GM19438 (cell line): Measurements from ENCODE around the gene PCSK1N.
"Not testable (repeated sequence)": the region's sequence is repeated elsewhere in the genome, so short reads cannot be mapped to it uniquely, and the experiment has no call there.

ENCODE experiments used
- ATAC-seq: cut with Tn5 transposase; IDR thresholded peaks from one replicate; pipeline ENCODE4 v1.9.1; 2021; ENCODE audit warnings: low read depth; ENCODE audit not compliant: unreplicated experiment

Gene PCSK1N, protein sequence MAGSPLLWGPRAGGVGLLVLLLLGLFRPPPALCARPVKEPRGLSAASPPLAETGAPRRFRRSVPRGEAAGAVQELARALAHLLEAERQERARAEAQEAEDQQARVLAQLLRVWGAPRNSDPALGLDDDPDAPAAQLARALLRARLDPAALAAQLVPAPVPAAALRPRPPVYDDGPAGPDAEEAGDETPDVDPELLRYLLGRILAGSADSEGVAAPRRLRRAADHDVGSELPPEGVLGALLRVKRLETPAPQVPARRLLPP

DNA sequence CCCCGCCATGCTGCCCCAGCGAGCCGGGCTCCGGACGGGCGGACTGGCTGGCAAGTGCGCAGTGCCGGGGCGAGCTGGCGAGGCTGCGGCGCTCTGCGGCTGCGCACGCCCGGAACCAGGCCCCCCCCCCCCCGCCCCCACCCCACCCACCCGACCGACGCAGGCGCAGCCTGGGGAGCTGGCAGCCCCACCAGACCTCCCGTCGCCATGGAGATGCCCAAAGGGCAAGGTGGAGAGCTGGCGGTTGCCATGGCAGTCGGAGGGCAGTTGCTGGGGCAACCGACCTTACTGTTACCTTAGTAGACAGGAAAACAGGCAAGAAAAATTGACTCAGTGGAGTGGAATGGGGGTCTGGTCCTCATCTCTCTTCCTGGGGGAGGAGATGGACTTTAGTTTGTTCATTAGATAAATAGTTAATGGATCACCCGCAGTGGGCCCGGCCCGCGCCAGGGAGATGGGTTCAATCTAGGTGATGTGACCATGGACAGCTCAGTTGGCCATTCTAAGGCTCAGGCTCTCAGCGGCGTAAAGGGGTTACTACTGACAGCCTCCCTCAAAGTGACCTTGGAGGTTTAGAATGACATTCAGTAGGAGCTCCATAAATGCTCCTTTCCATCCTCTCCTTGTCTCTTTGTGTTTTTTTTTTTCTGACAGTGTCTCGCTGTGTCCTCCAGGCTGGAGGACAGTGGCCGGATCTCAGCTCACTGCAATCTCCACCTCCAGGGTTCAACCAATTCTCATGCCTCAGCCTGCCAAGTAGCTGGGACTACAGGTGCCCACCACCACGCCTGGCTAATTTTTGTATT is at the start of gene PCSK1N:
Gene PCSK1N (minus strand): TSS at position 87 of the 806 bp plus-strand sequence. CDS start 78 bp downstream, at position 9.
- no peak for ATAC-seq

DNA sequence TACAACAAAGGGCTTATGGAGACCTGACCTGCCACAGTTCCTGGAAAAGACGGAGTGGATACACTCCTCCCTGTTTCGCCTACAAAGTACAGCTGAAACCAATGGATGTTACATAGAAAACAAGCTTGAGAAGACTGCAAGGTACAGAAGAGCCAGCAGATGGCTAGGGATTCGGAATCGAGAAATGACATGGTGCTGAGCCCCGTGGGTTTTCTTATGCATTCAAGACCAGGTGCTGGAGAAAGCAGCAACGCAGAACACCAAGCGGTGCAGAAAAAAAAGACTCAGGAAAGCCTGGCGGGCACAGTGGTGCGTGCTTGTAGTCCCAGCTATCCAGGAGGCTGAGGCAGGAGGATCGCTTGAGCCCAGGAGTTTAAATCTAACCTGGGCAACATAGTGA is 48.3 kb upstream of the PCSK1N start:
- ATAC-seq = no peak

DNA sequence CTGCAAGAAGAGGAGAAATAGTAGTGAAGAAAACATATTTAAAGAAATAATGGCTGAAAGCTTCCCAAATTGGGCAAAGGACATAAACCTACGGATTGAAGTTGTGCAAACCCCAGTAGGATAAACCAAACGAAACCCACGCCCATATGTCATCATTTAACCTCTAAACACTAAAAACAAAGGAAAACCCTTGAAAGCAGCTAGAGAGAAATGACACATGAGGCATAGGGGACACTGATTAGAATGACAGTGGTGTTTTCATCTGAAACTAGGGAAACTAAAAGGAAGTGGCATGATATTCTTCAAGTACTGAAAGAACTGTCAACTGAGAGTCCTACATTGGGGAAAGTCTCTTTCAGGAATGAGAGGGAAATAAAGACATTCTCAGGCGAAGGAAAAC is 41.5 kb upstream of the PCSK1N start:
- not testable (repeated sequence) for ATAC-seq

DNA sequence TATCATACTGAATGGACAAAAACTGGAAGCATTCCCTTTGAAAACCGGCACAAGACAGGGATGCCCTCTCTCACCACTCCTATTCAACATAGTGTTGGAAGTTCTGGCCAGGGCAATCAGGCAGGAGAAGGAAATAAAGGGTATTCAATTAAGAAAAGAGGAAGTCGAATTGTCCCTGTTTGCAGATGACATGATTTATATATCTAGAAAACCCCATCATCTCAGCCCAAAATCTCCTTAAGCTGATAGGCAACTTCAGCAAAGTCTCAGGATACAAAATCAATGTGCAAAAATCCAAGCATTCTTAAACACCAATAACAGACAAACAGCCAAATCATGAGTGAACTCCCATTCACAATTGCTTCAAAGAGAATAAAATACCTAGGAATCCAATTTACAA is 36.6 kb upstream of the PCSK1N start:
- not testable (repeated sequence) for ATAC-seq

DNA sequence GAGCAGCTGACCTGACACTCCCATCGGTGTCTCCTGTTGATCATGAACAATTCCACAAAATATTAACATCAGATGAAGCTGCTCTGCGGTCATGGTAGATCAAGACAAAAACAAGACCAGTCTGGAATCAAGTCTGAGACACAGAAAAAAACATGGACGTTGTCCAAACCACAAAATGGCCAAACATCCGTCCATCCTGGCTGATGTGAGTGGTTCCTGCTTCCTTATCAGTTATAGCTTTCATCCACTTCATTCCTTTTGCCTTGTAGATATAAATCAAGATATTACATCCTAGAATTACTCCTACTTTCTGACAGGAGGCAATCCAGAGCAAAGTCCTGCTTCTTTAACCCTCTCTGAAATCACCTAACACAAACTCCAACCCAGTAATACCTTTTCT is 28.8 kb upstream of the PCSK1N start:
- no peak for ATAC-seq

DNA sequence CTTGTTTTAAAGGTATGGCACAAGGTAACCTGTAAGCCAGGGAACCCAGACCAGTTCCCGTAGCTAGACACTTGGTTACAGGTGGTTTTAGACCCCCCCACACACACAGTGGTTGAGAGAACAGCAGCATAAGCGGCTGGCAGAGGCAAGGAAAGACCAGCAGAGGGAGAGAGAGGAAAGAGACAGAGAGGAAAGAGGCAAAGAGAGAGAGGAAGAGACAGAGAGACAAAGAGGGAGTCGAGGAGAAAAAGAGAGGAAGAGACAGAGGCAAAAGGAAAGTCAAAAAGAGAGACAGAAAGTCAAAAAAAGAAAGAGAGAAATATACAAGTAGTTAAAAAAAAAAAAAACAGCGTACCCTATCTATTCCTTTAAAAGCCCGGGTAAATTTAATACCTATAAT is 19.5 kb upstream of the PCSK1N start:
- no peak for ATAC-seq

DNA sequence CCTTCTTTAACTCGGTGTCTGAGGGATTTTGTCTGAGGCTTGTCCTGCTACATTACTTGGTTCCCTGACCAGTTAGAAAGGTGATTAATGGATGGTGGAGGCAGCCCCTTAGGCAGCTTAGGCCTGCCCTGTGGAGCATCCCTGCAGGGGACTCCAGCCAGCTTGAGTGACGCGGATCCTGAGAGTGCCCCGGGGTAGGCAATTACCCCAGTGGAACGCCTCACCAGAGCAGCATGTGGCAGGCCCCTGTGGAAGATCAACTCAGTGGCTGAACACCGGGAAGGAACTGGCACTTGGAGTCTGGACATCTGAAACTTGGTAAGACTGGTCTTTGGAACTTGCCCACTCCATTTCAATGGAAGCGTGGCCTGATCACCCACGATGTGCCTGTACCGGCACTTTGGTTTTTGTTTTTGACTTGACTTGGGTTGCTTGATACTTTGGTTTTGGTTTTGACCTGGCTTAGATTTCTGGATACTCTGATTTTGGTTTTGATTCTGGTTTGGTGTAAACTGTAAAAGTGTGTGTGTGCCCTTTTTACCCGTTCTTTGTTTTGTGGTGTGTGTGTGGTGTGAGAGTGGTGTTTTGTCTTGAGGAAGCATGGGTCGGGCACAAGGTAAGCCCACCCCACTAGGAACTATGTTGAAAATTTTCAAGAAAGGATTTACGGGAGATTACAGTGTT is 18.9 kb upstream of the PCSK1N start:
- ATAC-seq = not testable (repeated sequence)

DNA sequence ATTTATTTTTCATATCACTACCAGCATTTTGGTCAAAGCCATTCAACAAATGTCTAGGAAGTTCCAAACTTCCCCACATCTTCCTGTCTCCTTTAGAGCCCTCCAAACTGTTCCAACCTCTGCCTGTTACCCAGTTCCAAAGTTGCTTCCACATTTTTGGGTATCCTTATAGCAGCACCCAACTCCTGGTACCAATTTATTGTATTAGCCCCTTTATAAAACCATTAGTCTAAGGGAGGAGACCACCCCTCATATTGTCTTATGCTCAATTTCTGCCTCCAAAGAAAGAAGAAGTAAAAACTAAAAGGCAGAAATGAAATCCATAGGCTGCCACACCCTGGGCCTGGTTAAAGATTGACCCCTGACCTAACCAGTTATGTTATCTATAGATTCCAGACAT is 18.1 kb upstream of the PCSK1N start:
- not testable (repeated sequence) for ATAC-seq

DNA sequence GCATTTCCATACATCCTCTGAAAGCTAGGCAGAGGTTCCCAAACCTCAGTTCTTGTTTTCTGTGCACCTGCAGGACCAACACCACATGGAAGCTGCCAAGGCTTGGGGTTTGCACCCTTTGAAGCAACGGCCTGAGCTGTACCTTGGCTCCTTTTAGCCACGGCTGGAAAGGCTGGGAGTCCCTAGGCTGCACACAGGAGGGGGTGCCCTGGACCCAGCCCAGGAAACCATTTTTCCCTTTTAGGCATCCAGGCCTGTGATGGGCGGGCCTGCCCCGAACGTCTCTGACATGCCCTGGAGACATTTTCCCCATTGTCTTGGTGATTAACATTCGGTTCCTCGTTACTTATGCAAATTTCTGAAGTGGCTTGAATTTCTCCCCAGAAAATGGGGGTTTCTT is 17.4 kb upstream of the PCSK1N start:
- no peak for ATAC-seq

DNA sequence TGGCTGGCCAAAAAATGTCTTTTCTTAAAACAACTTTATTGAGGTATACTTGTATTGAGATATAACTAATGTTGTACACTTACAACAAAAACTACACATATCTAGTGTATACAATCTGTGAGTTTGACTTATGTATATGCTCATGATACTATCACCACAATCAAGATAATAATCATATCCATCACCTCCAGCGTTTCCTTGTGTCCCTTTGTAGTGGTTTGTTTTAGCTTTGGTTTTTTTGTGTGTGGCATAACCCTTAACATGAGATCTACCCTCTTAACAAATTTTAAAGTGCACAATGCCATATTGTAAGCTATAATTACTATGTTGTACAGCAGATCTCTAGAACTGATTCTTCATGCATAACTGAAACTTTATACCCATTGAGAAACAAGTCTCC is 13.4 kb upstream of the PCSK1N start:
- no peak for ATAC-seq

DNA sequence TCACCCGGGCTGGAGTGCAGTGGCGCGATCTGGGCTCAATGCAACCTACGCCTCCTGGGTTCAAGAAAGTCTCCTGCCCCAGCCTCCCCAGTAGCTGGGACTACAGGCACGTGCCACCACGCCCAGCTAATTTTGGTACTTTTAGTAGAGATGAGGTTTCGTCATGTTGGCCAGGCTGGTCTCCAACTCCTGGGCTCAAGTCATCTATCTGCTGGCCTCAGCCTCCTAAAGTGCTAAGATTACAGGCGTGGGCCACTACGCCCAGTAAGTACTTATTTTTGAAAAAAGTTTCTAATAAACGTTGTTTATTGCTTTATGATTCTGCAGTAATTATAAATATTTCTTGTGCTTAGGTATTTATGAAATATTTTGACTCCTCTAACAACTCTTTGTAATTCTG is 4.3 kb upstream of the PCSK1N start:
- no peak for ATAC-seq

DNA sequence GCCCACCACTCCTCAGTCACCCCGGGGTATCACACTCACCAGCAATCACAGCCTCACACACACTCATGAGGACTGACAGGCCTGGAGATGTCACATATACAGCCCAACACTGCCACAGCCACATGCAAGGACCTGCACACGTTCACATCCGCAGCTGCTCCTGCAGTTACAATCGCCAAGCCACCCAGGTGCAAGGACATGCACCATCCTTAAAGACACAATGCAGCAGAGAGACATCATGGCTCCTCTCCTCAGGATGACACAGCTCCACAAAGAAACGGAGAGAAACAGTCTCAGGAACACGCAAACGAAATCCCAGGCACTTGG is 1.1 kb downstream of the PCSK1N start:
- ATAC-seq = no peak

DNA sequence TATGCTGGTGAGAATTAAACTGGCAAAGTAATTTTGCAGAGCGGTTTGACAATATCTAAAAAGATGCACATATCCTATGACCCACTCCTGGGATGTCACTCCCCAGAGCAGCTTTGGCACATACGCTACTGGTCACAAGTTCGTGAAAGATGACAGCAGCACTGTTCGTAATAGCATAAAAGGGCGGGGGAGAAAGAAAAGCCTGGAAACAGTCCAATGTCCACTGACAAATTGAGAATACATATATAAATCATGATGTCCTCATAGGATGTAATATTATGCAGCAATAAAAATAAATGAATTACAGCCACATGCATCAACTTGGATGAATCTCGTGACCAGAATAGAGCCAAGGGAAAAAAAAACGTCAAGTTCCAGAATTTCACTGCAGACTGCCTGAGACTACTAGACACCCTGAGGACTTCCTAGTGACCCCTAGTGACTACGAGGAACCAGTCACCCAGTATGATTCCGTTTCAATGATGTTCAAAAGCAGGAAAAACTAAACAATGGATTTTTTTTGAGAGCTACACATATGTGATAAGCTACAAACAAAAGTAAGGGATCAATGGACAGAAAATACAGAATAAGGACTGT is 1.8 kb downstream of the PCSK1N start:
- no peak for ATAC-seq

DNA sequence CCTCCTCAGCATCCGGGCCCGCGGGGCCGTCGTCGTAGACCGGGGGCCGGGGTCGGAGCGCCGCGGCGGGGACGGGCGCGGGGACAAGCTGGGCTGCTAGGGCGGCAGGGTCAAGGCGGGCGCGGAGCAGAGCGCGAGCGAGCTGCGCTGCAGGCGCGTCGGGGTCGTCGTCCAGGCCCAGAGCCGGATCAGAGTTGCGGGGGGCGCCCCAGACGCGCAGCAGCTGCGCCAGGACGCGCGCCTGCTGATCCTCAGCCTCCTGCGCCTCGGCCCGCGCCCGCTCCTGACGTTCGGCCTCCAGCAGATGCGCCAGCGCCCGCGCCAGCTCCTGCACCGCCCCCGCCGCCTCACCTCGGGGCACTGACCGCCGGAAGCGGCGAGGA is 3.5 kb downstream of the PCSK1N start:
- no peak for ATAC-seq

DNA sequence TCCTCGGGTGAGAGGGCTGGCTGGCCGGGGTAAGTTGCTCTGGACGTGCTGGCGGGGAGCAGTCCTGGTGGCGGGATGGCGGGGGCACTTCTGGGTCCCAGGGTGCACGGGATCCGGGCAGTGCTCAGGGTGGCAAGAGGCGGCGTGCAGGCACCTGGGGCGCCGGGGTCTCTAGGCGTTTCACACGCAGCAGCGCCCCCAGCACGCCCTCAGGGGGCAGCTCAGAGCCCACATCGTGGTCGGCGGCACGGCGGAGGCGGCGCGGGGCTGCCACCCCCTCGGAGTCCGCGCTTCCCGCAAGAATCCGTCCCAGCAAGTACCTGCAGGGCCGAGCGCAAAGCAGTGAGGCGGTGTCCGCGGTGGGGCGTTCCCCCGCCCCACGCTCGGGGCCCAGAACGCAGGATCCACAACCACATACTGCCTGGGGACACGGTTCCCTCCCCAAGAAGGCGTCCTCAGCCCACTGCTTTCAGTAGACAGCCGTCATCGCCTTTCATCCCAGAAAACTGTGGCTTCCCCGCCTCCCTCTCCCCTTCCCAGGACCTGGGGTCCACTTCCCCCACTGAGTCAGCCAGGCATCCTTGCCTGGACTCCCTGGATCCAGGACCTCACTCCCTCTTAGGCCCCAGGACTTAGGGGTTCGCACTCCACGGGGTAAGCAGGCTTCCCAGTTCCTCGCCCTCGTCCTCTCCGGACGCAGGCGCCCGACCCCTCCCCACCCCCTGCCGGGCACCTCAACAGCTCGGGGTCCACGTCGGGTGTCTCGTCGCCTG is 4.1 kb downstream of the PCSK1N start:
- no peak for ATAC-seq

DNA sequence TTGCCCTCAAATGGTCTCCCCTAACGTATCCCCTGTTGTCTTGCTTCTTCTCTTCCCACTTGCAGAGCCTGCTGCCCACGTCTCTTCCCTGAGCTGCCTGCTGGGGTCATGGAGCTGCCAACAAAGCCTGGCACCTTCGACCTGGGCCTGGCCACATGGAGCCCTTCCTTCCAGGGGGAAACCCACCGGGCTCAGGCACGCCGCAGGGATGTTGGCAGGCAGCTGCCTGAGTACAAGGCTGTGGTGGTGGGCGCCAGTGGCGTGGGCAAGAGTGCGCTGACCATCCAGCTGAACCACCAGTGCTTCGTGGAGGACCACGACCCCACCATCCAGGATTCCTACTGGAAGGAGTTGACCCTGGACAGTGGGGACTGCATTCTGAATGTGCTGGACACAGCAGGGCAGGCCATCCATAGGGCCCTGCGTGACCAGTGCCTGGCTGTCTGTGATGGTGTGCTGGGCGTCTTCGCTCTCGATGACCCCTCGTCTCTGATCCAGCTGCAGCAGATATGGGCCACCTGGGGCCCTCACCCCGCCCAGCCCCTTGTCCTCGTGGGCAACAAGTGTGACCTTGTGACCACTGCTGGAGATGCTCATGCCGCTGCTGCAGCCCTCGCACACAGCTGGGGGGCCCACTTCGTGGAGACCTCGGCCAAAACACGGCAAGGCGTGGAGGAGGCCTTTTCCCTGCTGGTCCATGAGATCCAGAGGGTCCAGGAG is 6.2 kb downstream of the PCSK1N start:
- no peak for ATAC-seq

DNA sequence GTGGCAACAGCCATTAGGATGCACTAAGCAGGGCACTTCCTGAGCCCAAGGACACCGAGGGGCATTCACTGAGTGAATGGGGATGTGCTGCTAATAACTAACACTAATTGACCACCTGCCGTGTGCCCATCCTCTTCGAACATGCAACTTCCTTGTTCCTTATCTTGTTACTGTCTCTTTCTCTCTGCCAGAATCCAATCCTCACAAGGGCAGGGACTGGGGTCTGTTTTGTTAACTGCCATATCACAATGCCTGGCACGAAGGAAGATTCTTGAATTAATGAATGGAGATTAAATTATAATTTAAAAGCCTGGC is 7.8 kb downstream of the PCSK1N start:
- no peak for ATAC-seq

DNA sequence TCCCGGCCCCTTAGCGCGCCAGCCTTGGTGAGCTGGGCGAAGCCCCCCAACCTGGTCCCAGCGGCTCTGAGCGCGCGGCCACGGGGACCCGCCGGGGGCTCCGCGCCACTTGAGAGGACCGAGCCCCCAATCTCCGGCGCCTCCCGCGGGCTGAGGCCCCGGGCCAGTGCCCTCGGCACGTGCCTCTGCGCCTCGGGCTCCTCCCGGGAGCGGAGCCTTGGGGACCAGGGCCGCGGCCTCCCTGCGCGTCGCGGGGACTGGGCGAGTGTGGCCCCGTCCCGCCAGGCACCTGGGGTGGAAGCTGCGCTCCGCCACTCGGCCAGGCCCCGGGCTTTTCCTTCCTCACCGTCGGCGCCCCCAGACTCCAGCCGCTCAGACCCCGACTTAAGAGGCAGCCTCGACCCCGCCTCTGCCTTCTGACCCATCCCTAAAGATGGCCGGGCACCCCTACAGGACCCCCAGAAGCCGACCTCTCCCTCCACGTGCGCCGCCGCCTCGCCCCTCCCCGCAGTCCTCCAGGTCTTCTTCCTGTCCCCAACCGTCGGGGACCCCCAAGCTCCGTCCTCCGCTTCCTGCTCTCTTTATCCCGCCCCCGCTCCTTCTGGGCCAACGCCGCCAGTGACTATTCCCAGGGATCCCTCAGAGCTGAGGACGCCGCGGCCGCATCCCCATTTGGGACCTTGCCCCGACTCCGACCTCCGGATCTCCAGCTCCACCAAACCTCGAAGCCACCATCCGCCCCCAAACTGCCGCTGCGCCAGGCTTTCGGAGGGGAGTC is 8.3 kb downstream of the PCSK1N start:
- no peak for ATAC-seq

DNA sequence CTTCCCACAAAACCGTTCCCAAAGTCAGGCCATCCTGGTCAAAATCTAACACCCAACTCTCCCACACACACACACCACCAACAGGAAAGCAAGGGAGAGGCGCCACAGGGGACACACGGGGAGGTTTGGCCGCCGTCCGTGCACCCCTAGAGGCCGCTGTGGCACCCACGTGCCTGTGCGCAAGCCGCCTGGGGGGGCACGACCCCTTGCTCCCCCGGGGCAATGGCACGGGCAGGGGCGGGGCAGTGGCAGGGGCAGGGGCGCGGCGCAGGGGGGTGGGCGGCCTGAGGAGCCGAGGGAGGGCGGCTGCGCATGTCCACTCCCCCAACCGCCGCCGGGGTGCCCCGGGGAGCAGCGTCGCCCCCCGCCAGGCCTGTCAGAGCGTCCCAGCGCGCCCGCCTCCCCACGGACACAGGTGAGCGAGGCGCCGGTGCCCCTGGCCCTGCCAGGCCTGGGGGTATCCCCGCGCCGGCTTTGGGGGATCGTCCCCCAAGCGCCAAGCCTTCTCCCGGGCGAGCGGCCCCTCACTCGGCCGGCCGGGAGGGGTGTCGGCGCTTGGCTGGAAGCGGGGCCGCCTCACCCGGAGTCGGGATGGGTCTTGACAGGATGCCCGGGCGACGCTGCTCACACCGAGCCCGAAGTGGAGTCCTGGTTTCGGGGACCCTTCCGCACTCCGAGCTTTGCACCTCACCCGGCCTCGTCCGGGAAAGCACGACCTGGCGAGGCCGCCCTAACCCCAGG is 9.1 kb downstream of the PCSK1N start, which contains the start of gene ERAS:
Gene ERAS (plus strand): TSS at position 379 of the 741 bp plus-strand sequence. CDS start 2,611 bp downstream, outside the sequence.
- no peak for ATAC-seq
